ENCODE measurements around the gene NTHL1.
"Not testable (repeated sequence)": the region's sequence is repeated elsewhere in the genome, so short reads cannot be mapped to it uniquely, and the experiment has no call there.

The NTHL1 gene

GRCh38 chr16:2027024-2028010 lies 20.3 kb downstream of the NTHL1 start:
- no peak for DNase-seq

GRCh38 chr16:2026461-2027023 lies 21.1 kb downstream of the NTHL1 start, which contains the start of gene NHERF2:
Gene NHERF2 (plus strand): TSS chr16:2026902. CDS start chr16:2027006, 104 bp downstream.
- peak in 1 of 2 donors; percentile 41 for DNase-seq

- DNase-seq: no peak
Measured at GRCh38 chr16:2025878-2026460, 21.7 kb downstream of the NTHL1 start.

GRCh38 chr16:2025251-2025650 lies 22.4 kb downstream of the NTHL1 start:
- no peak for DNase-seq

- DNase-seq: no peak
Measured at GRCh38 chr16:2024032-2024420, 23.6 kb downstream of the NTHL1 start.

- DNase-seq: peak; percentile 97 to 98
Measured at GRCh38 chr16:2023092-2024031, 24.3 kb downstream of the NTHL1 start.

- peak in 1 of 2 donors; percentile 44 for DNase-seq
Measured at GRCh38 chr16:2022723-2023091, 24.9 kb downstream of the NTHL1 start.

GRCh38 chr16:2019921-2020831 lies 27.5 kb downstream of the NTHL1 start:
- DNase-seq: no peak

GRCh38 chr16:2019518-2019920 lies 28.1 kb downstream of the NTHL1 start, which contains the start of gene NPW:
Gene NPW (plus strand): TSS chr16:2019785.
- peak; percentile 43 to 59 for DNase-seq

GRCh38 chr16:2016407-2016922 lies 31.2 kb downstream of the NTHL1 start:
- peak in 1 of 2 donors; percentile 43 for DNase-seq

- no peak for DNase-seq
Measured at GRCh38 chr16:2015947-2016208, 31.8 kb downstream of the NTHL1 start.

GRCh38 chr16:2015117-2015946 lies 32.3 kb downstream of the NTHL1 start:
- no peak for DNase-seq

GRCh38 chr16:2013527-2013926 lies 34.1 kb downstream of the NTHL1 start:
- no peak for DNase-seq

GRCh38 chr16:2011726-2012125 lies 35.9 kb downstream of the NTHL1 start:
- DNase-seq: not testable (repeated sequence)

GRCh38 chr16:2009791-2010510 lies 37.7 kb downstream of the NTHL1 start, which contains the start of gene ZNF598:
Gene ZNF598 (minus strand): TSS chr16:2009821.
- DNase-seq: peak; percentile 81 to 85

GRCh38 chr16:2009164-2009711 lies 38.4 kb downstream of the NTHL1 start:
- peak in 1 of 2 donors; percentile 38 for DNase-seq

GRCh38 chr16:2008631-2009163 lies 38.9 kb downstream of the NTHL1 start:
- peak; percentile 40 to 60 for DNase-seq

- DNase-seq: peak in 1 of 2 donors; percentile 35
Measured at GRCh38 chr16:2008009-2008526, 39.6 kb downstream of the NTHL1 start.
